Memory B cell (primary cell): ENCODE measurements around the gene DTNB.
"Not testable (repeated sequence)": the region's sequence is repeated elsewhere in the genome, so short reads cannot be mapped to it uniquely, and the experiment has no call there.

Experiments
- ATAC-seq: fragments of 150-1000 bp; cut with Tn5 transposase; 2 replicates; pipeline ENCODE4 v1.10.0; 2021; ENCODE audit warnings: low read depth, mild to moderate bottlenecking, moderate library complexity
- DNase-seq, 2 donors: peaks; one replicate each; pipeline ENCODE4 v3.0.0; 2022; ENCODE audit warnings: low spot score in 2 of 2
- H3K27ac Mint-ChIP-seq: one replicate; pipeline ENCODE4 v1.8.0; 2022; ENCODE audit warnings: mild to moderate bottlenecking, moderate library complexity, mixed read lengths
- H3K27me3 Mint-ChIP-seq: one replicate; pipeline ENCODE4 v1.8.0; 2022; ENCODE audit warnings: mixed read lengths
- H3K36me3 Mint-ChIP-seq: one replicate; pipeline ENCODE4 v1.8.0; 2022; ENCODE audit warnings: mild to moderate bottlenecking, mixed read lengths
- H3K4me1 Mint-ChIP-seq: one replicate; pipeline ENCODE4 v1.8.0; 2022; ENCODE audit warnings: mixed read lengths
- H3K4me3 Mint-ChIP-seq: one replicate; pipeline ENCODE4 v1.8.0; 2022; ENCODE audit warnings: mild to moderate bottlenecking, moderate library complexity, mixed read lengths
- H3K9me3 Mint-ChIP-seq: one replicate; pipeline ENCODE4 v1.8.0; 2022; ENCODE audit warnings: mixed read lengths

DTNB gene

DNA sequence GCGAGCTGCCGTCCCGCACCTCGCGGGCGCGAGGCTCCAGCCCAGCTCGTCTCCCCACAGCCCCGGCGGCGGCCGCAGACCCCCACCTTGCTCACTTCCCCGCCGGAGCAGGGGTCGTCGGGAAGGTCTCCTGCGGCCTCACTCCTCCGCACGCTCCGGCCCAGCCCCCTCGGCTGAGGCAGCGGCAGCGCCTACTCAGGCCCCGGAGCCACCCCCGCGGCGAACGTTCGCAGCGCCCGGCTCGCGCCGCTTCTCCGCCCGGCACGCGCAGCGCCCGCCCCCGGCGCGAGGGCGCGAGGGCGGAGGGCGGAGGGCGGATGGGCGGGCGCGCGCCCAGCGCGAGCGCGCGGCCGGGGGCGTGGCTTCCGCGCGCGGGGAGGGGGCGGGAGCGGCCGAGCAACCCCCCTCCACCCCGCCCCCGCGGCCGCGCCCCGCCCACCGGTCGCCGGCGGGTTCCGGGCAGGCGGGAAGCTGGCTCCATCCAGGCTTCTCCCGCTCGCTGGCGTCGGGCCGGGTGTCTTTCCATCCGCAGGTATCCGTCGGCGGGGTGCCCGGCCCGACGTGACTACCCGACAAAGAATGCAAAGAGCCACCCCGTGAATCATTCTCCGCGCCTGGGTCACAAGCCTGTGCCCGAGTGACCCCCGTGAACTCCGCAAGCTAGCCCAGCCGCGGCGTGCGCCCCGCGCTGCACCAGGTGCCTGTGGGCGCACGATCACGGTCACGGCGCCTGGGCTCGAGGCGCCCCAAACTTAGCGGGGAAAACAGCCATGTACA is at the start of gene DTNB:
Gene DTNB (minus strand): TSS at position 278 of the 777 bp plus-strand sequence. CDS start 20,917 bp downstream, outside the sequence.
- DNase-seq (peak; percentile 67 to 84), ATAC-seq (peak; percentile 77)
- Mint-ChIP-seq H3K27ac (peak within 1 kb of the TSS; percentile 71), H3K4me3 (peak within 1 kb of the TSS; percentile 89), H3K27me3 (no peaks in the 10 kb centered on the region), H3K36me3 (peaks cover 2% of the 10 kb centered on the region), H3K9me3 (no peaks in the 10 kb centered on the region), H3K4me1 (peaks cover 12% of the 10 kb centered on the region)

DNA sequence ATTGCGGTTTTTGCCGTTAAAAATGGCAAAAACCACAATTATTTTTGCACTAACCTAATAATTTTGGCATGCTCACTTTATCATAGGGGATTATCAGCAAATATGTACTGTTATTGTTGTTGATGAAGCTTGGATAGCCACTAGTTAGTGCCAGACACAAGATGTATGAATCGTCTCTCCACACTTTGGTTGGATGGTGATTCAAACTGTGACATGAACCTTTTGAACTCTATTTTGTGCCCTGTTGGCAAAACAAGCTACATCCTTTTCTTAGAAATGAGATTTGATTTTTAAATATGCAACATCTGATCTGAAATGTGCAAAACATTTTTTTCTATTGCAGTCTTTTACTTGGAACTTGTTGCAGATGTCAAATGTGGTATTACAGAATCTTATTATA is 48.8 kb upstream of the DTNB start:
- no peak for ATAC-seq
- Mint-ChIP-seq H3K4me1 (no peaks in the 10 kb centered on the region), H3K27me3 (peaks cover 7% of the 10 kb centered on the region), H3K27ac (no peak overlapping the region), H3K36me3 (no peaks in the 10 kb centered on the region), H3K4me3 (no peak overlapping the region), H3K9me3 (no peaks in the 10 kb centered on the region)
- DNase-seq, result no peak

- Mint-ChIP-seq H3K27me3 (peaks cover 7% of the 10 kb centered on the region), H3K9me3 (no peaks in the 10 kb centered on the region), H3K27ac (no peak overlapping the region), H3K4me1 (no peaks in the 10 kb centered on the region), H3K4me3 (no peak overlapping the region), H3K36me3 (no peaks in the 10 kb centered on the region)
- ATAC-seq, result no peak
- DNase-seq, result no peak
Measured at GRCh38 chr2:25720575-25720974, 47.2 kb upstream of the DTNB start.

DNA sequence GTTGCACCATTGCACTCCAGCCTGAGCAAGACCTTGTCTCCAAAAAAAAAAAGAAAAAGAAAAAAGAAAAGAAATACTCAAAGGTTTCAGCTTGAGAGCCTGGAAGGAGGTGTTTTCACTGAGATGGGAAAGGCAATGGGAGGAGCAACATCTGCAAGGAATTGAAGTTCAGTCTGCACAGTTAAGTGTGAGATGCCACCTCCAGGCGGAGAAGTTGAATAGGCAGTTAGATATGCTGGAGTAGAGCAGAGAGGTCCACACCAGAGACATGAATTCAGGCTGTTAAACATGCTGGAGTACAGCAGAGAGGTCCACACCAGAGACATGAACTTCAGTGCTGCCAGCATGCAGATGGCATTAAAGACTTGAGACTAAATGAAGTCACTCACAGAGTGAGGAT is 41.4 kb upstream of the DTNB start:
- Mint-ChIP-seq H3K9me3 (no peaks in the 10 kb centered on the region), H3K4me1 (peaks cover 14% of the 10 kb centered on the region), H3K36me3 (peaks cover 2% of the 10 kb centered on the region), H3K27ac (no peak overlapping the region), H3K4me3 (no peak overlapping the region), H3K27me3 (peaks cover 12% of the 10 kb centered on the region)
- DNase-seq, result no peak
- ATAC-seq, result no peak

GRCh38 chr2:25712455-25712854 is 39.1 kb upstream of the DTNB start:
- Mint-ChIP-seq H3K4me3 (no peak overlapping the region), H3K27ac (no peak overlapping the region)

GRCh38 chr2:25711675-25712354 is 38.4 kb upstream of the DTNB start:
- ATAC-seq (peak; percentile 8), DNase-seq (no peak)
- peaks cover 16% of the 10 kb centered on the region for H3K4me1 Mint-ChIP-seq
- H3K36me3 Mint-ChIP-seq, result peaks cover 2% of the 10 kb centered on the region
- peaks cover 11% of the 10 kb centered on the region for H3K27me3 Mint-ChIP-seq
- no peaks in the 10 kb centered on the region for H3K9me3 Mint-ChIP-seq
- H3K27ac Mint-ChIP-seq, result no peak overlapping the region
- H3K4me3 Mint-ChIP-seq, result peak overlapping the region; percentile 83

More at GRCh38 chr2:25712455-25712854, 39.1 kb upstream of the DTNB start:
- peaks cover 16% of the 10 kb centered on the region for H3K4me1 Mint-ChIP-seq
- H3K9me3 Mint-ChIP-seq, result no peaks in the 10 kb centered on the region
- DNase-seq (no peak), ATAC-seq (no peak)
- H3K36me3 Mint-ChIP-seq, result peaks cover 2% of the 10 kb centered on the region
- H3K27me3 Mint-ChIP-seq, result peaks cover 9% of the 10 kb centered on the region

GRCh38 chr2:25710750-25711149 is 37.4 kb upstream of the DTNB start:
- ATAC-seq, result no peak
- H3K4me1 Mint-ChIP-seq, result peaks cover 16% of the 10 kb centered on the region
- H3K4me3 Mint-ChIP-seq, result no peak overlapping the region
- peaks cover 2% of the 10 kb centered on the region for H3K36me3 Mint-ChIP-seq
- peaks cover 12% of the 10 kb centered on the region for H3K27me3 Mint-ChIP-seq
- no peak for DNase-seq
- H3K27ac Mint-ChIP-seq, result no peak overlapping the region
- no peaks in the 10 kb centered on the region for H3K9me3 Mint-ChIP-seq

DNA sequence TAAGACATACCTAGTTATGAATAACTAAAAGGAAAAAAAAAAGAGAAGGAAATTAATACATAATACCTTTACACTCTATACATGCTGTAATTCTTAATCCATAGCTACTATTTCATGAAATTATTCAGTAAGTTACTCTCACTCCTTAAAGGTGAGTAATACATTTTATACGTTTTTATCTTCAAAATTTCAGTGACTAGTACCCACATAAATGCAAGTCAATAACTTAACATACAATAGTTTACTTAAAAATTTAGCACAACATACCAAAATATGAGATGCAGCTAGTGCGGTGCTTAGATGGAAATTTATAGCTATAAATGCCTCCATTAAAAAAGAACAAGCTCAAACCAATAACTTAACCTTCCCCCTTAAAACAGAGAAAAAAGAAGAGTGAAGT is 36.0 kb upstream of the DTNB start:
- Mint-ChIP-seq H3K36me3 (peaks cover 2% of the 10 kb centered on the region), H3K4me3 (no peak overlapping the region), H3K27ac (no peak overlapping the region), H3K9me3 (no peaks in the 10 kb centered on the region), H3K4me1 (peaks cover 16% of the 10 kb centered on the region), H3K27me3 (peaks cover 12% of the 10 kb centered on the region)
- ATAC-seq (no peak), DNase-seq (no peak)

GRCh38 chr2:25707927-25708590 is 34.7 kb upstream of the DTNB start:
- DNase-seq (no peak), ATAC-seq (no peak)
- peaks cover 16% of the 10 kb centered on the region for H3K4me1 Mint-ChIP-seq
- no peaks in the 10 kb centered on the region for H3K9me3 Mint-ChIP-seq
- H3K4me3 Mint-ChIP-seq, result no peak overlapping the region
- H3K27ac Mint-ChIP-seq, result no peak overlapping the region
- no peaks in the 10 kb centered on the region for H3K36me3 Mint-ChIP-seq
- peaks cover 8% of the 10 kb centered on the region for H3K27me3 Mint-ChIP-seq

DNA sequence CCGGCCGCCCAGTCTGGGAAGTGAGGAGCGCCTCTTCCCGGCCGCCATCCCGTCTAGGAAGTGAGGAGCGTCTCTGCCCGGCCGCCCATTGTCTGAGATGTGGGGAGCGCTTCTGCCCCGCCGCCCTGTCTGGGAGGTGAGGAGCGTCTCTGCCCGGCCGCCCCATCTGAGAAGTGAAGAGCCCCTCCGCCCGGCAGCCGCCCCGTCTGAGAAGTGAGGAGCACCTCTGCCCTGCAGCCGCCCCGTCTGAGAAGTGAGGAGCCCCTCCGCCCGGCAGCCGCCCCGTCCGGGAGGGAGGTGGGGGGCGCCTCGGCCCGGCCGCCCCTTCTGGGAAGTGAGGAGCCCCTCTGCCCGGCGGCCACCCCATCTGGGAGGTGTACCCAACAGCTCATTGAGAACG is 32.2 kb upstream of the DTNB start:
- not testable (repeated sequence) for DNase-seq, H3K27me3 Mint-ChIP-seq, H3K4me3 Mint-ChIP-seq, ATAC-seq, H3K4me1 Mint-ChIP-seq, H3K36me3 Mint-ChIP-seq, H3K9me3 Mint-ChIP-seq, H3K27ac Mint-ChIP-seq

GRCh38 chr2:25701801-25702200 is 28.4 kb upstream of the DTNB start:
- DNase-seq (no peak), ATAC-seq (no peak)
- peaks cover 3% of the 10 kb centered on the region for H3K4me1 Mint-ChIP-seq
- no peaks in the 10 kb centered on the region for H3K36me3 Mint-ChIP-seq
- H3K27me3 Mint-ChIP-seq, result peaks cover under 1% of the 10 kb centered on the region
- no peak overlapping the region for H3K27ac Mint-ChIP-seq
- no peak overlapping the region for H3K4me3 Mint-ChIP-seq
- H3K9me3 Mint-ChIP-seq, result no peaks in the 10 kb centered on the region

GRCh38 chr2:25700221-25700660 is 26.9 kb upstream of the DTNB start:
- H3K36me3 Mint-ChIP-seq, result no peaks in the 10 kb centered on the region
- H3K4me3 Mint-ChIP-seq, result no peak overlapping the region
- peaks cover 3% of the 10 kb centered on the region for H3K4me1 Mint-ChIP-seq
- no peak overlapping the region for H3K27ac Mint-ChIP-seq
- ATAC-seq (peak; percentile 60), DNase-seq (peak; percentile 21 to 31)
- no peaks in the 10 kb centered on the region for H3K9me3 Mint-ChIP-seq
- no peaks in the 10 kb centered on the region for H3K27me3 Mint-ChIP-seq

DNA sequence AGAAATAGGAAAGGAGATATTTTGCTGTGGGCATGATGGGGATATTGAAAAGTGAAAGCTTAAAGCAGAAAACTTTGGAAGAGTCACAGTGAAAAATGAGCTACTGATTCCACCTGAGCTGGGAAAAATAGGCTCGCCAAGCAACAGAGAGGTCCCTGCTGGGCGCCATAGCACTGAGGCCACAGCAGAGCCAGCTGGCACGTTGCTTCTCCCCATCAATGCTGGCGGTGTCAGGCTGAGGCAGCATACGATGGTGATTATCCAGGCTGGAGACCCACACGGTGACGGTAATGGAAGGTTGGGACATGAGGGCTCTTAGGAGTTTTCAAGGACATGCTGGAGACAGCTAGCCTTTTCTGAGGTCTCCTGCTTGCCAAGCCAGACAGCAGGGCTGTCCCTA is 25.8 kb upstream of the DTNB start:
- H3K4me1 Mint-ChIP-seq, result peaks cover 3% of the 10 kb centered on the region
- no peak for ATAC-seq
- no peaks in the 10 kb centered on the region for H3K9me3 Mint-ChIP-seq
- no peaks in the 10 kb centered on the region for H3K36me3 Mint-ChIP-seq
- no peak for DNase-seq
- no peaks in the 10 kb centered on the region for H3K27me3 Mint-ChIP-seq
- H3K4me3 Mint-ChIP-seq, result no peak overlapping the region
- H3K27ac Mint-ChIP-seq, result no peak overlapping the region

DNA sequence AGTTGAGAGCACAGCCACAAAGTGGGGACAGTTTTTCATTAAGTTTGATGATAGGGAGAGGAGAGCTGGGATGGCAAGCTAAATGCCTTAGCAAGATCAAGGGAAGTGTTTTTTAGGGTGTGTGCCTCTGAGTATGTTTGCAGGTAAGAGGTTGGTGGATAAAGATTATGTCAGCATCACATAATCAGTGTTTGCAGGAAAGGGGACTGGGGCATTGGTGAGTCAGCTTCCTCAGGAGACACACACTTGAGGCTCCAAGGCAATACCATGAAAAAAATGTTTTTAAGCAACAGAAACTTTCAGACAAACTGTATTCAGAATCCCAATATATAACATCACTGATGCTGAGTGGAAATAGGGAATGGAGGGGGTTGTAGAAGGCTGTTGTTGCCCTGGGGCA is 25.4 kb upstream of the DTNB start:
- Mint-ChIP-seq H3K27me3 (no peaks in the 10 kb centered on the region), H3K4me1 (peaks cover 3% of the 10 kb centered on the region), H3K27ac (no peak overlapping the region), H3K36me3 (no peaks in the 10 kb centered on the region), H3K9me3 (no peaks in the 10 kb centered on the region), H3K4me3 (no peak overlapping the region)
- DNase-seq, result no peak
- no peak for ATAC-seq
